SK-N-MC (cell line): ENCODE data around the gene ADK.

Experiments used
- EZH2 ChIP-seq: fragments of 200-600 bp; sonication (generic); IDR thresholded peaks from one replicate; pipeline ENCODE4 v1.6.1; 2017; ENCODE audit warnings: antibody characterized with exemption
- POLR2AphosphoS5 ChIP-seq: IDR thresholded peaks from 2 replicates; pipeline ENCODE4 v1.6.1; 2012; ENCODE audit warnings: mild to moderate bottlenecking, low read depth, low read length, borderline replicate concordance

GRCh38 chr10:74593470-74593869 lies 442.4 kb downstream of the ADK start:
- TF ChIP-seq EZH2 (no peak), POLR2AphosphoS5 (no peak)
